HG03439 (cell line): Measurements from ENCODE around the gene SDR42E1.
"Not testable (repeated sequence)": the region's sequence is repeated elsewhere in the genome, so short reads cannot be mapped to it uniquely, and the experiment has no call there.

Experiments
- ATAC-seq: cut with Tn5 transposase; IDR thresholded peaks from one replicate; pipeline ENCODE4 v1.9.1; 2021; ENCODE audit warnings: mild to moderate bottlenecking, moderate library complexity; ENCODE audit not compliant: unreplicated experiment

Gene SDR42E1

GRCh38 chr16:82037666-82038065, 26.4 kb upstream of the SDR42E1 start:
- ATAC-seq, result no peak

DNA sequence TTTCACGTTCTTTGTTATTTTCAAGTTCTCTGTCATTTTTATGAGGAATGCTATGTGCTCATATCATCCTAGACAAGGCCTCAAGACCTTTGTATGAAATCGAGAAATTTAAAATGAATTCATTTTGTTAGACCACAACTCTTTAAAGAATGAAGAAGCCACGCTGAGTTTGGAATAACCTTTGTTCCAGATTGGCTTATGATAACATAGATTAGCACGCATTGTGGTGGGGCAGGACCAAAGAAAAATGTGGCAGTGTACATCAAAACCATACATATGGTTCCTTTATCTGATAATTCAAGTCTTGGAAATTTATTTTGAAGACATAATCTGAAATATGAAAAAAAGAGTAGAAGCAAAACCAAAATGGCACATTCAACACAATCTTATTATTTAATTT, 26.0 kb upstream of the SDR42E1 start:
- ATAC-seq, result no peak

GRCh38 chr16:82034981-82035612, 23.8 kb upstream of the SDR42E1 start, which contains the start of gene HSD17B2:
Gene HSD17B2 (plus strand): TSS chr16:82035253. CDS start chr16:82035425, 172 bp downstream.
- no peak for ATAC-seq

GRCh38 chr16:82033683-82034300, 22.5 kb upstream of the SDR42E1 start:
- no peak for ATAC-seq

DNA sequence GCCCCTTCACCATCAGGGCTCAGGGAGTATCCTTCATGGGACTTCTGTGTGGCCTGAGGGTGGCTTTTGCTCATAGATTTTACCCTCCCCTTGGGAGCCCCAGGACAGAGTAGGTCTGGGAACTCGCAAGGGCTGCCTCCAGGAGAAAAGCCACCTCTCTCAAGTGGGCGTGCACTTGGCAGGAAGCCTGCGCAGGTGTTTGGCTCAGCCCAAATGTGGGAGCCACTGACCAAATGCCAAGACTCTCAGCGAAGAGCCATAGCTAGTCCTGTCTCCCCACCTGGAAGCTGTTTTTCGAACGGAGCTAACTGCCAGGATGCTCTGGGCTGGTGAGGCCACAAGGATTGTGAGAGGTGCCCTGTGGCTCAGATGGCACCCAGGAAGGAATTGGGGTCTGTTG, 21.7 kb upstream of the SDR42E1 start:
- no peak for ATAC-seq

DNA sequence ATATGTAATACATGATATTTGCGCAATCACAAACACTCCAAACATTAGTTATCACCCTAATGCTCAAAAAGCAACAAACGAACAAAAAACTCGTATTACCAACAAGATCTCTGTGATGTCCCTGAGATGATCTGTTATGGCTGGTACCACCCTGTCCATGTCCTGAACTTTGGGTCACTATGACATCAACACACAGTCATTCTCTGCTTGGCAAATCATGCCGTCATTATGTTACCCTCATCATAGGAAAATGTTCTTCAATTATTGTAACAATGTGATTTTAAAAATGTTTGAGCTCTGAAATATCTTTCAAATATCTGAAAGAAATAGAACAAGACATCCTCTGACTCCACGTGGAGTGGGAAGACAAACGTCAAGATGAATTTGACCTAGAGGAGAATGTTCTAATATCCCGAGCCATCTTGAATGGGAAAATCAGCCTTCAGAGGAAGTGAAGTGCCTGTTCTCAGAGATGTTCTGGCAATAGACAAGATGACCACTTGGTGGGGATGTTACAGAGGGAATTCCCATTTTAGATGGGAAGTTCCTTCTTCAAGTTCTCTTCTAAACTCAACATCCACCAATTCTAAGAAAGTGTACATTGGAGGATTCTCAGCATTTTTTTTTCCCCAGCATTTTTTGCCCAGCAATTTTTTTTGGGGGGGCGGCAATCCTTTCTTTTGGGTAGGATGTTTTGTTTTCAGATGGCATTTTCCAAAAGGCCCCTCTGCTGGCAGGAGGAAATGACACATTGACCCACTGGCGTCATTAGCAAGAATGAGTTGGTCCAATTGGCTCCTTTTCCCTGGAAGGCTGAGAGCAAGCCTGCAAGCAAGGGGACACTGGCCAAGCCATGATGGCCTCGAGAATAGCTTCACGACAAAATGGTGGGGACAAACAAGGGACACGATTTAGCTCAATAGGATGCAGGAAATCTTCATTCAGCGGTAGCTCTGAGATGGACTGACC, 20.1 kb upstream of the SDR42E1 start:
- no peak for ATAC-seq

DNA sequence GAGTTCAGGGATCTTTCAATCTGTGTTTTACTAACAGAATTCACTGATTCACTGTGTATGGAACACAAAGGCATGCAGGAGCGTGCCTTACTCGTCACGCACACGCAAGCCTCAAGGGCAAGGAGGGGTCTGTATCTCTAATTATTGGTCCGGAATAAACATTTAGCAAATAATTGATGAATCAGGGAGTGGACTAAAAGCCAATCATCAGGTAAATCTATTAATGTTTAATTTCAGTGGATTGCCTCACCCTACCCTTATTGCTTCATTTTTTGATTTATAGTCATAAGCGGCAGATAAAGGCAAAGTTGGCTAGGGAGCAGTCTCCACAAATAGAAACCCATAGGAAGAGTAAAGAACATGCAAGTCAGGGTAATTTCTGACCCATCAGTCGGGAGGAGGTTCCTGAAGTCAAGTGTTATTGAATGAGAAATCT, 16.4 kb upstream of the SDR42E1 start:
- ATAC-seq, result no peak

GRCh38 chr16:82024883-82025282, 13.6 kb upstream of the SDR42E1 start:
- no peak for ATAC-seq

DNA sequence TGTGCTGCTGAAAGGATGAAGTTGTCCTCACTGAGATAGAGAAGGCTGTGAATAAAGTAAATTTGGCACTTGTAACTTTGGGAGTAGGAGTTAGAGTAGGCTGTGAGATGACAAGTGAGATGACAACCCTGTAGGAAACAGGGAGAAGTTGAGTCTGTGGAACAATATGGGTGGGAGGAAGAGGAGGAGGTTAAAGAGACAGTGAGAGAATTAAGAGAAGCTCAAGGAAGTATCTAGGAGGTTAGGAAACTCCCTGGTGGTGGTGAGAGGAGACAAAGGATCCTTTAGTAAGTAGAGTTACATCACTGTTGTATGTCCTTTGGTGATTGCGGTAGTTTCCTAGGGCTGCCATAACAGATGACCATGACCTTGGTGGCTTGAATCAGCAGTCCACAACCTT, 13.0 kb upstream of the SDR42E1 start:
- no peak for ATAC-seq

GRCh38 chr16:82023206-82023605, 11.9 kb upstream of the SDR42E1 start:
- no peak for ATAC-seq

DNA sequence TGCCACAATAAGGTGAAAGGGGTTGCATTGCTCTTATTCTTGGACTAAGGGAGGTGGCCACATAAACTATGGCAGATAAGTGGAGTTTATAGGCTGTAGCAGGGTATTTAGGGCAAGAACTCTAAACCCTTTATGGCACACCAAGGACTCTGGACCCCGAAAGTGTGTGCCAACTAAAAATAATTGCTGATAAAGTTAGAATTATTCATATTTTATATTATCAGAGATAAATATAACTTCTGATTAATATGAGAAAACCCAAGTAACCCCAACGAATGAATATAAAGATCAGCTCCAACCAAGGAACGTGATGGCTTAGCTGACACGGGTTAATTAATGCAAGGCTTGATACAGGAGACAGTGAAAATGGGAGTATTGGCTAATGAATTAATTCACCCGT, 8.8 kb upstream of the SDR42E1 start:
- no peak for ATAC-seq

- ATAC-seq, result no peak
Observed at GRCh38 chr16:82019535-82019934, 8.3 kb upstream of the SDR42E1 start.

- ATAC-seq, result no peak
Observed at GRCh38 chr16:82017911-82018568, 6.8 kb upstream of the SDR42E1 start.

- ATAC-seq, result no peak
Observed at GRCh38 chr16:82016964-82017363, 5.7 kb upstream of the SDR42E1 start.

DNA sequence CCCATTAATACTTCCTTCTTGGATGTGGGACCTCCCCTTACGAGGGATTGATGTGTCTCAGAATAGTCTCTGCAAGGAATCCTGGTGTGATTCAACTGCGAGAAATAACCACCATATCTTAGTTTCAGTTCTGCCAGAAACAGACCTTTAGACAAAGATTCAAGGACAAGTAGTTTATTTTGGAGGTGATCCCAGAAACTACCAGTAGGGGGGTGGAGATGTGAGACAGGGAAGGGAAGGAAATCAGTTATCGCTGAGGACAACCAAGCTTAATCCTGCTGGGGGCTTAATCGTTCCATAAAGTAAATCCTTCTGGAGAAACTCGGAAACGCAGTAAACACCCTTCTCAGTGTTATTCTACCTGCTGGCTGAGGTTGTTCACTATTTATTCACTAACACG, 5.0 kb upstream of the SDR42E1 start:
- ATAC-seq, result no peak

- ATAC-seq, result no peak
Observed at GRCh38 chr16:82013139-82013538, 1.9 kb upstream of the SDR42E1 start.

GRCh38 chr16:82010649-82011048, 621 bp downstream of the SDR42E1 start:
- no peak for ATAC-seq

- not testable (repeated sequence) for ATAC-seq
Observed at GRCh38 chr16:82009789-82010188, 1.5 kb downstream of the SDR42E1 start.

DNA sequence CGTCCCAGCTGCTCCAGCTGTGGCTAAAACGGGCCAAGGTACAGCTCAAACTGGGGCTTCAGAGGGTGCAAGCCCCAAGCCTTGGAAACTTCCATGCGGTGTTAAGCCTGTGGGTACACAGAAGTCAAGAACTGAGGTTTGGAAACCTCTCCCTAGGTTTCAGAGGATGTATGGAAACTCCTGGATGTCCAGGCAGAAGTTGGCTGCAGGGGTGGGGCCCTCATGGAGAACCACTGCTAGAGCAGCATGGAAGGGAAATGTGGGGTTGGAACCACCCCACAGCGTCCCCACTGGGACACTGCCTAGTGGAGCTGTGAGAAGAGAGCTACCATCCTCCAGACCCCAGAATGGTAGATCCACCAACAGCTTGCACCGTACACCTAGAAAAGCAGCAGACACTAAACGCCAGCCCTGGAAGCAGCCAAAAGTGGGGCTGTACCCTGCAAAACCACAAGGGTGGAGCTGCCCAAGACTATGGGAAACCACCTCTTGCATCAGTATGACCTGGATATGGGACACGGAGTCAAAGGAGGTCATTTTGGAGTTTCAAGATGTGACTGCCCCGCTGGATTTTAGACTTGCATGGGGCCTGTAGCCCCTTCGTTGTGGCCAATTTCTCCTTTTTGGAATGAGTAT, 2.2 kb downstream of the SDR42E1 start:
- no peak for ATAC-seq

- ATAC-seq, result no peak
Observed at GRCh38 chr16:82007189-82007588, 4.1 kb downstream of the SDR42E1 start.

DNA sequence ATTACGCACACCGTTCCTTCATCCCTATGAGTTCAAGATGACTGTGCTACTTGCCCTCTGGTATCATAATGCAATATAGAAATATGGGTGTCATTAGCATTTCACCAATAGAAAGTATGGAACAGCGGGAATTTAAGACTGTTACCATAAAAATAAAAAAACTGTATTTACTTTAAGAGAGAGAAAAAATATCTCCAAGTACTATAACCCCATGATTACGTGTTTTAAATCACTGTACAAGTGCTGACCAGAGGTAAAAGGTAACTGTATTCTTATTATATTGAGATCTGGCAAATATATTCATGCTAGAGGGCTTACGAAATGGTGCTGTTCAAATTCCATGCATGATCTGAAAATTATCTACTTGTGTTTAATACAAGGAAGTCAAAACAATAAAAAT, 5.2 kb downstream of the SDR42E1 start:
- ATAC-seq, result no peak
